ENCODE measurements around the gene PLEKHG5.

- TF ChIP-seq FOXA1 (IDR thresholded peaks at IDR 0.05): no peak
- TF ChIP-seq BHLHE40 (IDR thresholded peaks at IDR 0.05; ENCODE audit: borderline replicate concordance): no peak
- no peak for TF ChIP-seq HDGF (IDR thresholded peaks at IDR 0.05; ENCODE audit: borderline replicate concordance)
- no peak for TF ChIP-seq L3MBTL2 (conservative IDR thresholded peaks at IDR 0.05)
- TF ChIP-seq NFRKB (IDR thresholded peaks at IDR 0.05): no peak
- no peak for TF ChIP-seq SUZ12 (IDR thresholded peaks at IDR 0.05)
- TF ChIP-seq ARNT (IDR thresholded peaks at IDR 0.05): no peak
- TF ChIP-seq ELF4 (IDR thresholded peaks at IDR 0.05): no peak
- TF ChIP-seq FOXK2 (IDR thresholded peaks at IDR 0.05): no peak
- TF ChIP-seq PKNOX1 (IDR thresholded peaks at IDR 0.05): no peak
- TF ChIP-seq FOXM1 (IDR thresholded peaks at IDR 0.05; ENCODE audit: borderline replicate concordance): no peak
- no peak for TF ChIP-seq CTBP1 (IDR thresholded peaks at IDR 0.05; ENCODE audit: borderline replicate concordance)
- TF ChIP-seq TARDBP (IDR thresholded peaks at IDR 0.05): no peak
Measured at GRCh38 chr1:6489799-6490180, 1.7 kb downstream of the PLEKHG5 start.

Measured in HEK293T (cell line).